HG03439 (cell line): Measurements from ENCODE around the gene CLDN6.
A peak's percentile ranks its signal among the peaks of the same experiment; 100 is the strongest.

Source experiments
- ATAC-seq: cut with Tn5 transposase; IDR thresholded peaks from one replicate; pipeline ENCODE4 v1.9.1; 2021; ENCODE audit warnings: mild to moderate bottlenecking, moderate library complexity; ENCODE audit not compliant: unreplicated experiment

The CLDN6 gene

DNA sequence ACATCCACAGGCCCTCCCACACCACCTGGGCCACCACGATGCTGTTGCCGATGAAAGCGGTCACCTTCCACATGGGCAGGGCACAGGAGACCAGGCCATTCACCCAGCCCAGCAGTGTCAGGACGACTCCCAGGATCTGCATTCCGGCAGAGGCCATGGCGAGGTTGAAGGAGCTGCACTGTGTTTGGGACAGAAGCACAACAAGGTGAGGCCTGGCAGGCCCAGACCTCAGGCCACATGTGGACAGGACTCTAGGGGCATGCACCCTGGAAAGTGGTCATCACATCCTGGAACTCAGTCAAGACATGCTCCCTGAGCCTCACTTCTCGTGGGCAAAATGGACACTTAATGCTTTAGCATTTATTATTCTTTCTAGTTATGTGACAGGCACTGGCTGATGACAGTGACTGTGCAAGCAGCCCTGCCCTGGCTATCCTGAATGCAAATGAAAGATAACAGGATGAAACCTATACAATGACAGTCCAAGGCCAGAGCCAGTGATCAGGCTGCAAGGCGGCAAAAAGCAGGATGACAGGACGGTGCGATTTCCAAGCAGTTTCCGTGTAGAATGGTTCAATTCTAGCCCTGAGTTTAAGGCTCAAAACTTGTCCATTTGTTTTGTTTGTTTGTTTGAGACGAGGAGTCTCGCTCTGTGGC, 2.0 kb downstream of the CLDN6 start:
- ATAC-seq, result no peak

DNA sequence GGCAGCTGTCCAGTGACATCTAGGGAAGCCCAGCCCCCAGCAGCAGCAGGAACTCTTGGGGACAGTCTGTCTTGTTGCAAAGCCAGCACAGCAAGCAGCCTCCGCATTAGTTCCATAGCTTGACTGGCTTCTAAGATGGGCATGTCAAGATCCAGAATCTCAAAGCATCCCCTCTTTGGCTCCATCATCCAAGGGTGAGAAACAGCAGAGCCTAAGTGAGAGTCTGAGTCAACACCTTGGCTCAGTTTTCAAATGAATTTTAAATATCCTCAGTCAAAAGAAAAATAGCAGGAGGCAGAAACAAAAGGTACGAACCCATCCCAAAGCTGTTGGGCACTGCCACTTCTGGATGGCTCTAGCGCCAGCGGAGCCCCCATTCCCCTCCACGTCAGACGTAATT, 3.0 kb downstream of the CLDN6 start:
- ATAC-seq, result no peak

DNA sequence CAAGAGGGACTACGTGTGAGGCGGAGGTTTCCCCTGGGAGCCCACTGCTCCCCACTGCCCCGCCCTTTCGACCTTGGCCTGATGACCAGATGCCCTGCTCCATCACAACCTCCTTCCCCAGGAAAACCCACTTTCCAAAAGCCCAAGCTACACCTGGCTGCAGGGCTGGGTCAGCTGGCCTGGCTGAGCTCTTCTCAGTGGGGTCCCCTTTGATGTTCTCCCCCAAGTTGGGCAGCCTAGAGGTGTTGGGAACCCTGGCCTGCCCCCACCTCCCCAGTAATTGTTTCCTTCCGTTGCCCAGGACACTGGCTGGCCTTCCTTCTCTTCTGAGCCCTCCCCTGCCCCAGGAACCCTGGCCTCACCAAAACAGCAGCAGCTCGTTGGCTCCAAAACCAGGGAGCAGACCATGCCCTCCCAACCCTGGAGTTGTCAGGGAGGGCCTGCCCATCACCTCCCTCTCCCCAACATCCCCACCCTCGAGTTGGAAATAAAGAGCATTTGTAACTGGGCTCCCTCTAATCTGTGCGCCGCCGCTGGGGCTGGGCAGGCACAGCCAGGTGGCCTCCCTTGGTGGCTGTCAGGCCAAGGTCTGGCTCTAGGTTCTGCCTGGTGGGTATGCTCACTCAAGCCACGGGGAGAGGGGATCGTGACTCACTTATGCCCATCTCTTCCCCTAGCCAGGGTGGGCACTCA, 3.8 kb downstream of the CLDN6 start:
- no peak for ATAC-seq

DNA sequence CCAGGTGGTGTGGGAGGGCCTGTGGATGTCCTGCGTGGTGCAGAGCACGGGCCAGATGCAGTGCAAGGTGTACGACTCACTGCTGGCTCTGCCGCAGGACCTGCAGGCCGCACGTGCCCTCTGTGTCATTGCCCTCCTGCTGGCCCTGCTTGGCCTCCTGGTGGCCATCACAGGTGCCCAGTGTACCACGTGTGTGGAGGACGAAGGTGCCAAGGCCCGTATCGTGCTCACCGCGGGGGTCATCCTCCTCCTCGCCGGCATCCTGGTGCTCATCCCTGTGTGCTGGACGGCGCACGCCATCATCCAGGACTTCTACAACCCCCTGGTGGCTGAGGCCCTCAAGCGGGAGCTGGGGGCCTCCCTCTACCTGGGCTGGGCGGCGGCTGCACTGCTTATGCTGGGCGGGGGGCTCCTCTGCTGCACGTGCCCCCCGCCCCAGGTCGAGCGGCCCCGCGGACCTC, 4.5 kb downstream of the CLDN6 start:
- ATAC-seq, result no peak

DNA sequence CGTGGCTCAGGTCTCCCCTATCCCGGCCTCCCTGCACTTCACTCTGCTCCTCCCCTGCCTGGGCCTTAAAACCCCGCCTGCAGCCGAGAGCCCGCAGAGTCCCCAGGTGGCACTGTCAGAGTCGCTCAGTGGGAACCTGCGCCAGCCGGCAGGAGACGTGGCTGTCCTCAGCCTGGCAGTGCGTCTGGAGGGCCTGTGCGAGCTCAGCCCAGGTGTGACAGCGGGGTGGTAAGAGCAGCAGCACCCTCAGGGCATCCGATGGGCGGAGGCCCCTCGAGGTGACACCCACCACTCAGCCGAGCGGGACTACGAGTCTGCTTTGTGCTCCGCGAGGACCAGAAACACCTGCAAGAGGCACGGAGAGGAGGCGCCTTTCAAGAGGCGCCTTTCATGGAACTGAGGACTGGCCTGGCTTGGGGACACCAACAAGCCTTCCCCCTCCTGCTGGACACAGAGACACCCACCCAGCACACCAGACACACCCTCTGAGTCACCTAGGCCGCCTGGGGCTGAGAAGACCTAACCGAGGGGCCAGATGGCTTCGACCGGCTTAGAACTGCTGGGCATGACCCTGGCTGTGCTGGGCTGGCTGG, 5.1 kb downstream of the CLDN6 start, which contains the start of gene CLDN9:
TSS of gene CLDN9 (plus strand) at position 96 of the 593 bp plus-strand sequence. CDS start at position 536, 440 bp downstream.
- no peak for ATAC-seq

DNA sequence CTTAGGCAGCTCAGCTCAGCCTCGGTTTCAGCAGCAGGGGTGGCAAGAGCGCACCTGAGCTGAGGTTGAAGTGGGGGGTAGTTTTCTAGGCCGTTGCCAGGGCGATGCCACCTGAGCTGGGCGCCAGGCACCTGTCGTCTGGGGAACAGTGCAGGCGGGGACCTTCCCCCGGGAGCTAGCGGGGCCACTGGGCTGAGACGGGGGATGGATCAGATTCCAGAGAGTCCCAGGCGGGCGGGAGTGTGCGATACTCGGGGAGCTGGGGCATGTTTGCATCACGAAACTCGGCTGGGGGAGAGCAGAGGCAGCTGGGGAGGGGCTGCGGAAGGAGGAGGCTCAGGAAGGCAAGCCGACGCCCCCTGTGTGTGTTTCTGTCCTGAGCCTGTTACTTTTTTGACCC, 5.7 kb downstream of the CLDN6 start:
- no peak for ATAC-seq

DNA sequence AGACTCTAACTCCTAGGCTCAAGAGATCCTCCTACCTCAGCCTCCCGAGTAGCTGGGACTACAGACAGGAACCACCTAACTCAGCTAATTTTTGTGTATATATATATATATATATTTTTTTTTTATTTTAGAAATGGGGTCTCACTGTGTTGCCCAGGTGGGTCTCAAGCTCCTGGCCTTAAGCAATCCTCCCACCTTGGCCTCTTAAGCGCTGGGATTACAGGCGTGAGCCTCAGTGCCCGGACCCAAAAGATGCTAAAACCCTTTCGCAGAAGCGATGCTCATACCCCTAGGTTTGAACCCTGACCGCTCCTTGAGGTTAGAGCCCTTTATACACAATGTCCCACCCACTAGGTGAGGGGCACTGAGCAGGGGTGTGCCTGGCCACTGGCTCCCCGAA, 7.5 kb downstream of the CLDN6 start:
- ATAC-seq, result no peak

DNA sequence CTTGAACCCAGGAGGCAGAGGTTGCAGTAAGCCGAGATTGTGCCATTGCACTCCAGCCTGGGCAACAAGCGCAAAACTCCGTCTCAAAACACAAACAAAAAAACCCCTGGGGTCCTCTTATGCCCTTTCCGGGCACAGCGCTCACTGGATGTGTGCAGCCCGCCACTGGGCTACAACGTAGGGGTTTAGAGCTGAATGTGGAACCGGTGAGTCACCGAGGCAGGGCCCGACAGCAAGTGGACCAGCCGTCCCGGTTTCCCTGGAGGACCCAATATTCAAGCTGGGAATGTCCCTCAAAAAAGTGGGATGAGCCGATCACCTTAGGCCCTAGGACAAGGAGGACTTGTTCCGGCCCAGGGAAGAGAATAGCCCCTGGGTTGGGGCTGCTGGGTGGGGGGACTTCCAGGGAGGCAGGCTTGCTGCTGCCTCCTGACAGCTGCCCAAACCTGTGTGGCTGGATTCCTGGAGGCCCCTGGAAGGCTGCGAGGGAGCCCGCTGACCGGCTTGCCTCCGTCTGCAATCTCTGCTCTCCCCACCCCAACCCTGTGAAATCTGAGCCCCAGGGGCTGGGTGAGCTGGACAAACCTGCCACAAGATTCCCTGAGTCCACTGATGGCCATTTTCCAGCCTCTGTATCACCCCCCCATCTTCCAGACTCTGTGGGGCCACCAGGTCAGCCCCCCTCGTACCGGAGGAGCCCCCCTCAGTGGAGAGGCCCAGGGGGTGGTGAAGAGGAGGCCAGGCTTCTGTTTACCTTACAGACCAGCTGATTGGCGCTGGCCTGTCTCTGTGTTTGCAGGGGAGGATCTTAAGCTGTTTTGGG, 8.2 kb downstream of the CLDN6 start:
- ATAC-seq, result no peak

DNA sequence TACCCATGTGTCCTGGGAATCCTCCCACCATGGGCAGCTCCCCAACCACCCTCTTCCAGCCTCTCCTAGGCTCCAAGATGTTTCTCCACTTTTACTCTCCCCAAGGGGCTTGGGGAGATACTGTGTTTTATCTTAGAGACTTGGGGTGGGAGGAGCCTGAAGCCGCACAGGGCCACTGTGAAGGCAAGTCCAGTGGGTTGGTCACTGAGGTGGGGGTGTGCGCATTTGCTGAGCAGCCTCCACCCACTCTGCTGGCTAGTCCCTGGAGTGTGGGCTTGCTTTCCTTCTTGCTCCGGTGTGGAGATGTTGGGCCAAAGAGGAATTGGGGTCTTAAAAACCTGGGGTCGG, 9.3 kb downstream of the CLDN6 start:
- ATAC-seq, result no peak

DNA sequence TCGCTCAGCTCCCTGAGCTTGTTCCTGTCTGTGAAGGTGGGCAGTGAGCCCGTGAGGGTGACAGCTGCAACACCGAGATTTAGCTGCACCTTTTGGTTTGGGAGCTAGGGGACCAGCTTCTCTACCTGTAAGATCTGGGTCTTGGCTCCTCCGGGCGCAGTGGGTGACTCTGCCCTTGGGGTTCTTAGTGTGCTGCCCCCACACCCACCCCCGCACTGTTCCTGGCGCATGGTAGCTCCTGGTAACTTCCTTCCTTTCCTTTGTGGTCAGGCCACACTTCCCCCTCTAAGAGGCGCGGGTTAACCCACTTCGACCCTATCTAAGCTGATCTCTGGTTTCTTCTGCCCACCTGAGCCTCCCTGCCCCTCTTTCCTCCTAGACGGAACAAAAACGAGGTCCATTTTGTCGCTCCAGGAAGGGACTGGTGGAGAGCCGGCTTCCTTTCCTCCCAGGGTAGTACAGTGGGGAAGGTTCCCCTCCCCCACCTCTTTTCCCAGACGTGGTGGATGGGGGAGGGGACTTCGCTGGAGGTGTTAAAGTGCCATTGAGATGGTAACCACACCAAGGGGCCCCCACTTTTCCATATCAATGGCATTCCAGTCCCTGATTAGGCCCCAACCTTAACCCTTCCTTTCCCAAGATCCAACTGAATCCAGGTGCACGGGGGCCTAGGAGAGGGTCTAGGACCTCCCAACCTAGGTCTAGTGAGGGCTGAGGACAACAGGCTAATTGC, 9.9 kb downstream of the CLDN6 start:
- no peak for ATAC-seq

DNA sequence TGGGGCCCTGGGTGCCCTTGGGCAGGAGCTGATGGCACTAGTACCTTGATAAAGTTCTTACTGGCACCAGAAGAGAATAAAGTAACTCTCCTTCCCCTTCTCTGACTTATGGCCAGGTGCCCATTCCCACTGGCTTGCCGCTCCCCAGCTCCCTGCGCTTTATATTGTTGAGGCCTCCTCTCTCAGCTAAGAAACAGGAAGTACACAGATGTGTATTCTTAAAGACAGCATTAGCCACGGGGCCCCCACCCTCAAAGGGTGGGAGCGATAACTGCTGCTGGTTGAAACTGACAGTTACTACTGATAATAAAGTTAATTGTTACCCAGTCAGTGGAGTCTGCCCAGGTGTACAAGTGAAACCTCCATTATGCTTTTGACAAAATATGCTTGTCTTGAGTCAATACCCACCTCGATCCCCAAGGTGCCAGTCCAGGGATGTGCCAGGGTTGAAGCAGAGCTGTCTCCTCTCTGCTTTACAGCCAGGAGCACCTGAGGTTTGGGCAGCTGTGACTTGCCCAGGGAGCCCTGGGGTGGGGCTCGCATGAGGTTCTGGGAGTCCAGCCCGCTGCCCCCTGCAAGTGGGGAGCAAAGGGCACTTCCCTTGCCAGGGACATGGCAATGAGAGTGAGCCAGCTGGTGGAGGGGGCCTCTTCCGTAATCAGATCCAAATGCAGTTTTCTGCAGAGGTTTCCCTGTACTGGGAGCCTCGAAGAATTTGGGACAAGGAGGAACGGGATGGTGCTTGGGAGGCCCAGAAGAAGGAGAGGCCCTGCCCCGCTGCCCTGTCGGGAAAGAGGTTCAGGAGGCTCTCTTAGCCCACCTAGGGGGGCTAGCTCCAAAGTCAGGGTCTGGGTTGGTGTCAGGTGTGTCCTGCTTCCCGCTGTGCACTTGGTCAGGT, 10.7 kb downstream of the CLDN6 start:
- ATAC-seq, result no peak

DNA sequence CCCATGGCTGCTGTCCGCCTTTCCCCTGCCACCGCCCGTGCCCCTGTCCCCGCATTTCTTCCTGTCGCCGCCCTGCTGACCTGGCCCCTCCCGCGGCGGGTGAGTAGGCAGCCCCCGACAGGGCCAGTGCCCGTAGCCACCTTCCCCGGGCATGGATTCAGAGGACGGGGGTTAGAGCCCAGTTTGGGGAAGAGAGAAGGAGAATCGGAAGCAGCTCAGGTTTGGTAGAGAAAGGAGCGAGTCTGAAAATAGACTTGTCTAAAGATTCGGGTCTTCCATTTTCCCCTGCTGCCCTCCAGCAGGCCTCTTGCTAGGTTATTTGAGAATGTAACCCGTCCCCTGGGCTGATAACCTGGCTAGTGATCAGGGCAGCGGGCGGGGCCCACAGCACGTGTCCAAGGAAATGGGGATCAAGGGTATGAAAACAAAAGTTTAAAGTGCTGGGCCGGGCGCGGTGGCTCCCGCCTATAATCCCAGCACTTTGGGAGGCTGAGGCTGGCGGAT, 13.2 kb downstream of the CLDN6 start:
- ATAC-seq, result no peak

DNA sequence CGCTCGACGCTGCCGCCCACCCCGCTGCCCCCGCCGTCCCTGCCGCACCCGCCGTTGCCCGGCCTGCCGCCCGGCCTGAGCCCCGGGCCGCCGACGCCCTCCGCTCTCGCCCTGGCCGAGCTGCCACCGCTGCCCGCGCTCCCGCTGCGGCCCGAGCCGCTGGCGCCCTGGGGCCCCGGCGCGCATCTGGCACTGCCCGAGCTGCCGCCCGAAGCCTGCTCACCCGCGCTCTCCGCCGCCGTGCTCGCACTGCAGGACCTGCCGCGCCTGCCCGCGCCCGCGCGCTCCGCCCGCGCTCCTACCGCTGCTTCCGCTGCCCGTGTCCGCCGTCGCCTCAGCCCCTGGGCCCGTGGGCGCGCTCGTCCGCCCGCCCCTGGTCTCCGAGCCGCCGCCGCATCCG, 13.7 kb downstream of the CLDN6 start:
- ATAC-seq, result no peak

DNA sequence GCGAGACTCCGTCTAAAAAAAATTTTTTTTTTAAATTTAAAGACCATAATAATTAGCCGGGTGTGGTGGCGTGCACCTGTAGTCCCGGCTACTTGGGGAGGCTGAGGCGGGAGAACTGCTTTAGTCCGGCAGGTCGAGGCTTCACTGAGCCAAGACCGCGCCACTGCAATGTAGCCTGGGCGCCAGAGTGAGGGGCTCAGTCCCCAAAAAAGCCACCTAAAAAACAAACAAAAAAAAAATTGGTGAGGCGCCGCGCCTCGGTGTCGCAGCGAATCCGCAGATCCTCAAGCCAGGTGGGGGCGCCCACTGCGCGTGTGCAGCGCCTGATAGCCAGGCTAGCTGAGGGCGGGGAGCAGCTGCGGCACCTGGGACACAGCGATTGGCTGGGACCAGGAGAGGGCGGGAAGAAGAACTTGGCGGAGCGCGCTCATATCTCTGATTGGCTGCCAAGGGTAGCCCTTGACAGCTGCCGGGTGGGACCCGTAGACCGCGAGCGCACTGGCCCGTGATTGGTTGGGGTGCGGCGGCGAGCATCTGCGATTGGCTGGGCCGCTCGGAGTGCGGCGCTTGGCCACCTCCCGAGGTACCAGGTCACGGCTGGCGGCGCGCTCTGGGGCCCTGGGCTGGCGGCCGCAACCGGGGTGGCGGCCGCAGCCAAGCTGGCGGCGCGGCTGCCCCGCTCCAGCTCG, 14.3 kb downstream of the CLDN6 start:
- ATAC-seq, result peak; percentile 95

DNA sequence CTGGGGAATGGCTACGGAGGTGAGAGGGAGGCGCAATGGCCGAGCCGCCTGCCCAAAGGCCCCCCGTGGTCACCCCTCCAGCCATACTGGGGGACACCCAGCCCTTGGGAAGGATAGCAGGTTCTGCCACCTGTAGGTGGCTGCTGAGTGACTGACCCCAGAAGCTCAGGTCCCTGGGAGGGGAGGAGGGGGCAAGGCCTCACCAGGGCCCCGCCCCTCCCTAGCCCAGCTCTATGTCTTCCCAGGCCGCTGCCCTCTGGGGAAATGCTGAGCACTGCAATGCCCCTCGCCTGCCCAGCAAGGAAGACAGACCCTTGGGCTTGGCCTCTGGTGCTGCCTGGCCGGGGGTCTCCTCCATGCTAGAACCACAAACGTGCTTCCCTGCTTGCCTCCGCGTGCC, 16.7 kb downstream of the CLDN6 start:
- ATAC-seq, result no peak

DNA sequence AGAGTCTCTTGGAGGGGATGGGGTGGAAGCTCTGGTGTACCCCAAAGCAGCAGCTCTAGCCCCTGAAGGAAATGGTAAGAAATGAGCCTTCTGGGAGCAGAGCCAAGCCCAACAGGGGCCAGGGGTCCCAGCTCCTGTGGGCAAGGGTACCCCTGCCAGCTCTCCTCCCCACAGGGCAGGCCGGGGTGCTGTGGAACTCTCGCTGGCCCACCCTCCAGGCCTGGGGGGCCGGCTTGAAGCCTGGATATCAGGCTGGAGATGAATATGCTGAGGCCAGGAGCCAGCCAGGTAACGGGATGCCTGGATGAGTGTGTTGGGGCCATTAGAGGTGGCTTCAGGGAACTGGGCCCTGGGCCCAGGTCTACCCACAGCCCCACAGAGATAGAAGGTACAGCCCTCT, 17.4 kb downstream of the CLDN6 start:
- no peak for ATAC-seq

DNA sequence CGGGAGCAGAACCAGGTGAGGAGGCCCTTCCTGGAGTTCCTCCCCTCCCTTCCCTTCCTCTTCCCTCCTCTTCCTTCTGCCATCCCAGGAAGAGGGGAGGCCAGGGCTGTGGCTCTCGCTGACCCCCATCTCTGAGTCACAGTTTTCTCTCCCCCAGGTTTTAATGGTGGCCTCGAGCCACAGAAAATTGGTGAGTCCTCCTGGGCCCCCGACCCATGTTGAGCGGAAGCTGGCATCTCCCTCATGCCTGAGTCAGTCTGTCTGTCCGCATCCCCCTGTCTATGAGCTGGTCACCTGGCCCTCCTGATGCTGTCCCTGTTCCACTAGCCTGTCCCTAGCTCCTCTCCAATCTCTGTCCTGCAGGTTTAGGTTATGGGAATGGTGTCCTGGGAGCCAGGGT, 18.1 kb downstream of the CLDN6 start:
- ATAC-seq, result no peak

DNA sequence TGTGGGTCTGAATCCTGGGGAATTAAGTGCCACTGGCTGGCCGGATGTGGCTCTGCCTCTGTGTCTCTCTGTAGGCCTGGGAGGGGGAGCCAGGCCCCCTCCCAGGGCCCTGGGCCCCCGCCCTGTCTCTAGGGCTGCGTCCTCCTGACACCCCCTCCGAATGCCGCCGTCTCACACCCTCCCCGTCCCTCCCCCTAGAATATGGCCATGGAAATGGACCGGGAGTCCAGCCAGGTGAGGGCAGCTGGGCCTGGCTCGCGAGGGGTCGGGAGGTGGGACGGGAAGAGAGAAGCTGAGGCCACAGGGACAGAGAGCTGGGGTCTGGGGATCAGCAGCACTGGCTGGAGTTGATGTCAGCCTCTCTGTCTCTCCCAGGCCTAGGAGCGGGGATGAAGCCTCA, 21.7 kb downstream of the CLDN6 start:
- no peak for ATAC-seq
